ENCODE results near the gene CDH10.

The CDH10 gene

DNA sequence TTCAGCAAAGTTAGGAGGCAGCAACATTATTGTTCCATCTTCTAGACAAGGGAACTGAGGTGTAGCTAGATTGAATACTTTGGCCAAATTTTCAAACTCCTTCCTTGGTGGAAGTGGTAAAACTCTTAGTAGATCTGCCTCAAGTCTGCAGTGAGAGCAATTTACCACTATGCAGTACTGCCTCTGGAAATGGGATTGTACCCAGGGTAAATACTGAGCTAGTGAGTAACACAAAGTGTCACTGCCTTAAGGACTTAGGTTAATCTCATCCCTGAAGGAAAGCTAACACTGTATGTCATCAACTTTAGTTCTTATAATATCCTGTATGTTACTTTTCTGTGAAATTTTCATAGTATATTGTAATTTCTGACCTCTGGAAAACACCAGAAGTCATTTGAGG lies 13.9 kb downstream of the CDH10 start:
- H3K4me3 ChIP-seq (replicated peaks in 1 of 2; ENCODE audit: low read depth in 2 of 2, low read length in 2 of 2): no peak overlapping the region
- DNase-seq (ENCODE audit: low read depth in 2 of 2): no peak
- TF ChIP-seq, protein P1, sequence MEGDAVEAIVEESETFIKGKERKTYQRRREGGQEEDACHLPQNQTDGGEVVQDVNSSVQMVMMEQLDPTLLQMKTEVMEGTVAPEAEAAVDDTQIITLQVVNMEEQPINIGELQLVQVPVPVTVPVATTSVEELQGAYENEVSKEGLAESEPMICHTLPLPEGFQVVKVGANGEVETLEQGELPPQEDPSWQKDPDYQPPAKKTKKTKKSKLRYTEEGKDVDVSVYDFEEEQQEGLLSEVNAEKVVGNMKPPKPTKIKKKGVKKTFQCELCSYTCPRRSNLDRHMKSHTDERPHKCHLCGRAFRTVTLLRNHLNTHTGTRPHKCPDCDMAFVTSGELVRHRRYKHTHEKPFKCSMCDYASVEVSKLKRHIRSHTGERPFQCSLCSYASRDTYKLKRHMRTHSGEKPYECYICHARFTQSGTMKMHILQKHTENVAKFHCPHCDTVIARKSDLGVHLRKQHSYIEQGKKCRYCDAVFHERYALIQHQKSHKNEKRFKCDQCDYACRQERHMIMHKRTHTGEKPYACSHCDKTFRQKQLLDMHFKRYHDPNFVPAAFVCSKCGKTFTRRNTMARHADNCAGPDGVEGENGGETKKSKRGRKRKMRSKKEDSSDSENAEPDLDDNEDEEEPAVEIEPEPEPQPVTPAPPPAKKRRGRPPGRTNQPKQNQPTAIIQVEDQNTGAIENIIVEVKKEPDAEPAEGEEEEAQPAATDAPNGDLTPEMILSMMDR (IDR thresholded peaks at IDR 0.05; ENCODE audit: low read depth, low read length): no peak

DNA sequence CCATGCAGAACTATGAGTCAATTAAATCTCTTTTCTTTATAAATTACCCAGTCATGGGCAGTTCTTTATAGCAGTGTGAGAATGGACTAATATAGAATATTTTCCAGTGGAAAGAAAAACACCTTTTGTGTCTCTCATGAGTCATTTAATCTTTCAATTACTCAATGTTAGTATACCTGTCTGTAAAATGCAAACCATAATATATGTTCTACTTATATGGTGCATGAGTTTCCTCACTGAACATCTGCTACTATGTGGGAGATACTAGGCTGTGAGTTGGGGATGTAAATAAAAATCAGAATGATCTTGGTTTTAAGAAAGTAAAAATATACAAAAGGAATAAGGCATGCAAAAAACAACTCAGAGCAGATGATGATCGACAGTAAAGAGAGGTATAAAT lies 15.0 kb downstream of the CDH10 start:
- no peak for DNase-seq (ENCODE audit: low read depth in 2 of 2)
- no peak overlapping the region for H3K4me3 ChIP-seq (replicated peaks in 1 of 2; ENCODE audit: low read depth in 2 of 2, low read length in 2 of 2)
- TF ChIP-seq, protein P1 (IDR thresholded peaks at IDR 0.05; ENCODE audit: low read depth, low read length): no peak

DNA sequence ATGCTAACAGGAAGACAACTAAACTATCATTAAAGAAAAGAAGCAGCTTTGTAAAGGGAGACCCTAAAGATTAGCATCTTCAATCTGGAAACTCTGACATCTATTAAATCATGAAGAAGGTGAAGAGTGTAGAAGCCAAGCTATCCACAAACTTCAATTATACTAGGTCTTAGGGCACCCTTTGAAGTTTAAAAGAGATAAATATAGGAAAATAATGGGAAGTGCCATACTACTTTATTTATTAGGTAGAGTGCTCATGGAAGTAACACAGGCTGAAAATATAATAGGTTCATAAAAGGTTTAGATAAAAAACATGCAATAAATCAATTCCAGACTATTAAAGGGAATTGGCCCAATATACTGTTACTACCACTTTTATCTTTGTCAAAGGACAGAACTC lies 19.9 kb downstream of the CDH10 start:
- no peak overlapping the region for H3K4me3 ChIP-seq (replicated peaks in 1 of 2; ENCODE audit: low read depth in 2 of 2, low read length in 2 of 2)
- TF ChIP-seq, protein P1 (IDR thresholded peaks at IDR 0.05; ENCODE audit: low read depth, low read length): no peak
- DNase-seq (ENCODE audit: low read depth in 2 of 2): no peak

DNA sequence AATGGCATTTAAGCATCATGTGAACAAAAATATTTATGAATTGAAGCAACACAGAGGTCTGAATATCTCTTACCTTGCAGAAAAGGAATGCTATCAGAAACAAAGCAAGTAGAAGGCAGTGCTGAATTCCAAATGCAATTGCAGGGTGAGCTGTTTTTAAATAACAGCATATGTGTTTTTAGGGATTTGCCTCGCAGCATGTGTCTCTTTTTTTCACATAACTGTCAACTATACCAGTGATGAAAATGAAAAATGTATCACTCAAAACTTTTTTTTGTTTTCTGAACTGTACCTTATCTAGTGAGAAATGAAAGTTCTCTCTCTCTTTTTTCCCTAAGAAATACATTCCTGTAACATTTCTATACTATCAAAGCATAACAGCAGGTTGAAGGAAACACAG lies 21.2 kb downstream of the CDH10 start:
- no peak overlapping the region for H3K4me3 ChIP-seq (replicated peaks in 1 of 2; ENCODE audit: low read depth in 2 of 2, low read length in 2 of 2)
- TF ChIP-seq, protein P1 (IDR thresholded peaks at IDR 0.05; ENCODE audit: low read depth, low read length): no peak
- DNase-seq (ENCODE audit: low read depth in 2 of 2): no peak

DNA sequence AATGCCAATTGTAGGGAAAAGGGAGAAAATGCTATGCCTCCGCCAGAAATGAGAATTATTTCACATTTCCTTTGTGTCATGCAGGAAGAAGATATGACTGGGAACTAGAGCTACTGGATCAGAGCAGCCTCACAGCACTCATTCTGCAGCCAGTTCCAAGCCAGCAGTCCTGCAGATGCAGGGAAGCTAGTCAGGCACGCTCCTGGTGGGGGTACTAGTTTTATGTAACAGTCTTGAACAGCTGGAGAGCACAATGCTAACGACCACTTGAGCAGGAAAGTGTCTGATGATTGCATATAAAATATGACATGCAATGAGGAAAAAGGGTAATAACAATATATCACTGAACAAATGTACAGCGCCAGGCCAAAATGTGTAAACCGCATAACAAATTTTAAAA lies 21.7 kb downstream of the CDH10 start:
- TF ChIP-seq, protein P1 (IDR thresholded peaks at IDR 0.05; ENCODE audit: low read depth, low read length): no peak
- H3K4me3 ChIP-seq (replicated peaks in 1 of 2; ENCODE audit: low read depth in 2 of 2, low read length in 2 of 2): no peak overlapping the region
- DNase-seq (ENCODE audit: low read depth in 2 of 2): no peak

DNA sequence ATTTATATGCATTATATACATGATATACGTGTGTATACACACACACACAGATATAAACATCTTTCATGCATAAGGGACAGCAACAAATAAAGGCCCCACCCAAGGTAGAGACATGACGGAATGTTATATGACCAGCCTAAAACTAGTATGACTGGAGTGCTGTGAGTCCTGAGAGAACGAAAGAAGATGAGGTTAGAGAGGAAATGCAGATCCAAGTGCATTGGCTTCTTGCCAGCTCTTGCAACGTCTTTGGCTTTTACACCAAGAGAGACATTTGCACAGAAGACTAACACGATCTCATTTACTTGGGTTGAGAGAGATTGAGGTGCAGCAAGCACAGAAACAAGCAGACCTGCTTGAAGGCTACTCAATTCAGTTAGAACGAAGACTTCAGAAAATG lies 23.0 kb downstream of the CDH10 start:
- TF ChIP-seq, protein P1 (IDR thresholded peaks at IDR 0.05; ENCODE audit: low read depth, low read length): no peak
- DNase-seq (ENCODE audit: low read depth in 2 of 2): peak; percentile 0 to 35
- no peak overlapping the region for H3K4me3 ChIP-seq (replicated peaks in 1 of 2; ENCODE audit: low read depth in 2 of 2, low read length in 2 of 2)

DNA sequence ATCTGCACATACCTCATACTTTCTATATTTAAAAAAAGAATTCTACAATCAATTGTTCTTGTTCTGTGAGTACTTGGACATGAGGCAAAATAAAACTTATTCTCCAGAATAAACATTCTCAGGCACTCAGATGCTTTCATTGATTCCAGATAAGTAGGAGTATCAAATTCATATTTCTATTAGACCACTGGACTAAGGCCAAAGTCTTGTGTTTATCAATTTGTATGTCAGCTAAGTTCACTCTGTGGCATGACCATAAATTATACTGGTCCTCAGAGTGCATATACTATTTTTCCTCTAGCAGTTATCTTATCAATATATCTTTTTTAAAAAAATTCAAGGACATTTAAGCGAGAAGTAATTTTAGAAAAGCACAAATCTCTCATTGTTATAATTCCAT lies 28.2 kb downstream of the CDH10 start:
- no peak for DNase-seq (ENCODE audit: low read depth in 2 of 2)
- no peak overlapping the region for H3K4me3 ChIP-seq (replicated peaks in 1 of 2; ENCODE audit: low read depth in 2 of 2, low read length in 2 of 2)
- TF ChIP-seq, protein P1 (IDR thresholded peaks at IDR 0.05; ENCODE audit: low read depth, low read length): no peak
